Liver (tissue), 9 donors: Measurements from ENCODE around the gene MCF2L2. TPM values are rescaled to one million over a fixed set of nuclear protein-coding genes. Genes with fewer than 3 reads are reported as not detected.

Source experiments
- DNase-seq: peaks from one replicate; pipeline ENCODE4 v3.0.0-alpha.2; 2017; ENCODE audit warnings: low spot score
- H3K27ac ChIP-seq, 2 donors: one replicate each; pipeline ENCODE4 v1.7.0; 2013; ENCODE audit warnings: inconsistent platforms in 2 of 2, low read length in 2 of 2, control low read depth in 1 of 2, low read depth in 1 of 2, mild to moderate bottlenecking in 1 of 2
- H3K27me3 ChIP-seq, 4 donors: one replicate each; pipeline versions ENCODE4 v1.6.1 to v1.7.0; 2013; ENCODE audit warnings: low read length in 3 of 4, inconsistent platforms in 1 of 4, mild to moderate bottlenecking in 1 of 4, moderate library complexity in 1 of 4; ENCODE audit not compliant: control insufficient read depth in 4 of 4, insufficient read depth in 4 of 4
- H3K36me3 ChIP-seq, 4 donors: one replicate each; pipeline versions ENCODE4 v1.6.1 to v1.7.0; 2013; ENCODE audit warnings: low read length in 3 of 4, mild to moderate bottlenecking in 3 of 4, low read depth in 1 of 4, moderate library complexity in 1 of 4; ENCODE audit not compliant: control insufficient read depth in 4 of 4, insufficient read depth in 3 of 4
- H3K4me1 ChIP-seq, 4 donors: one replicate each; pipeline versions ENCODE4 v1.6.1 to v1.7.0; 2013; ENCODE audit warnings: low read length in 3 of 4, mild to moderate bottlenecking in 3 of 4, moderate library complexity in 1 of 4; ENCODE audit not compliant: control insufficient read depth in 4 of 4, insufficient read depth in 4 of 4
- H3K4me3 ChIP-seq, 3 donors: one replicate each; pipeline versions ENCODE4 v1.6.1 to v1.7.0; 2013; ENCODE audit warnings: low read length in 3 of 3, control low read depth in 1 of 3, low read depth in 1 of 3, mild to moderate bottlenecking in 1 of 3
- H3K9ac ChIP-seq, 2 donors: one replicate each; pipeline ENCODE4 v1.7.0; 2013; ENCODE audit warnings: low read length in 2 of 2, mild to moderate bottlenecking in 2 of 2, moderate library complexity in 2 of 2, control low read depth in 1 of 2, low read depth in 1 of 2
- H3K9me3 ChIP-seq, 4 donors: one replicate each; pipeline versions ENCODE4 v1.6.1 to v1.7.0; 2013; ENCODE audit warnings: low read length in 3 of 4; ENCODE audit not compliant: control insufficient read depth in 4 of 4
- ATF3 ChIP-seq: IDR thresholded peaks from 2 replicates; pipeline ENCODE4 v1.6.1; 2016; ENCODE audit warnings: antibody characterized with exemption
- CTCF ChIP-seq: fragments of 150-350 bp; IDR thresholded peaks from 2 replicates; pipeline ENCODE4 v1.5.1; 2017; ENCODE audit warnings: improper control_type of control experiment, low read depth, low read length; ENCODE audit not compliant: missing input control
- FOXA2 ChIP-seq: IDR thresholded peaks from 2 replicates; pipeline ENCODE4 v1.6.1; 2016; ENCODE audit warnings: antibody characterized with exemption
- HNF4A ChIP-seq, 2 donors: conservative IDR thresholded peaks; 2 replicates each; pipeline ENCODE4 v1.6.1; 2016; ENCODE audit warnings: antibody characterized with exemption in 2 of 2, mild to moderate bottlenecking in 2 of 2
- HNF4G ChIP-seq: IDR thresholded peaks from 2 replicates; pipeline ENCODE4 v1.6.1; 2016; ENCODE audit warnings: antibody characterized with exemption
- JUND ChIP-seq, 2 donors: IDR thresholded peaks; 2 replicates each; pipeline ENCODE4 v1.6.1; 2016; ENCODE audit warnings: antibody characterized with exemption in 2 of 2
- MAX ChIP-seq: IDR thresholded peaks from 2 replicates; pipeline ENCODE4 v1.6.1; 2016; ENCODE audit warnings: antibody characterized with exemption
- RAD21 ChIP-seq, 2 donors: IDR thresholded peaks; 2 replicates each; pipeline ENCODE4 v1.6.1; 2016; ENCODE audit warnings: antibody characterized with exemption in 2 of 2, mild to moderate bottlenecking in 2 of 2
- REST ChIP-seq: IDR thresholded peaks from 2 replicates; pipeline ENCODE4 v1.6.1; 2016; ENCODE audit warnings: antibody characterized with exemption, mild to moderate bottlenecking
- RXRA ChIP-seq, 2 donors: IDR thresholded peaks; 2 replicates each; pipeline ENCODE4 v1.6.1; 2017 to 2018; ENCODE audit warnings: antibody characterized with exemption in 2 of 2, mild to moderate bottlenecking in 1 of 2
- SP1 ChIP-seq: IDR thresholded peaks from 2 replicates; pipeline ENCODE4 v1.6.1; 2018; ENCODE audit warnings: antibody characterized with exemption, mild to moderate bottlenecking
- TAF1 ChIP-seq: conservative IDR thresholded peaks from 2 replicates; pipeline ENCODE4 v1.6.1; 2016; ENCODE audit warnings: antibody characterized with exemption, mild to moderate bottlenecking
- WGBS: extraction: QIAGEN DNeasy Blood & Tissue Kit; methylation state at CpG from one replicate; pipeline ENCODE4 v1.1.7; 2013; 5-methylcytosine and 5-hydroxymethylcytosine counted together
- polyA plus RNA-seq, 2 donors: library from polyadenylated mRNA; stranded (reverse) in 1 of 2; unstranded in 1 of 2; fragments of 200-250 nt in 1 of 2; fragments of >200 nt in 1 of 2; fragmentation: Nextera tagmentation in 1 of 2; extraction: Ambion mirVana in 1 of 2; gene quantifications; one replicate each; pipeline versions ENCODE4 v1.2.1 to v1.2.3, GENCODE V29; 2013 to 2015
- total RNA-seq, 2 donors: library from RNA; depleted of rRNA; stranded (reverse); fragments of >200 nt; gene quantifications; one replicate each; pipeline ENCODE4 v1.2.3, GENCODE V29; 2014
- donor health status: healthy.
- donor health status: healthy.
- donor health status: healthy.
- donor health status: healthy.
- donor health status: healthy.

MCF2L2 gene
- total and polyA plus RNA-seq, 4 donors: 0.02 to 0.47 (median 0.17) TPM; not detected in 1

GRCh38 chr3:183331498-183331897 lies 96.9 kb downstream of the MCF2L2 start:
- peaks cover 0 to 3% (median 0%) of the 10 kb centered on the region in 4 donors for H3K4me1 ChIP-seq
- H3K9me3 ChIP-seq: no peaks in the 10 kb centered on the region
- no peak overlapping the region for H3K4me3 ChIP-seq
- WGBS: 70% methylated on average over 3 of the region's 3 CpGs
- H3K27ac ChIP-seq: no peak overlapping the region
- H3K27me3 ChIP-seq: peaks cover 0 to 2% (median 0%) of the 10 kb centered on the region in 4 donors
- TF ChIP-seq JUND (IDR thresholded peaks at IDR 0.05) (no peak), FOXA2 (no peak), TAF1 (no peak), RXRA (IDR thresholded peaks at IDR 0.05) (no peak), HNF4A (conservative IDR thresholded peaks at IDR 0.05) (no peak), CTCF (no peak)
- no peak overlapping the region for H3K9ac ChIP-seq
- no peak for DNase-seq
- no peaks in the 10 kb centered on the region for H3K36me3 ChIP-seq

GRCh38 chr3:183330881-183331280 lies 97.5 kb downstream of the MCF2L2 start:
- no peak for DNase-seq
- H3K9ac ChIP-seq: no peak overlapping the region
- H3K9me3 ChIP-seq: no peaks in the 10 kb centered on the region
- no peak overlapping the region for H3K4me3 ChIP-seq
- TF ChIP-seq JUND (IDR thresholded peaks at IDR 0.05) (no peak), HNF4A (conservative IDR thresholded peaks at IDR 0.05) (no peak), MAX (no peak), SP1 (no peak), ATF3 (no peak), REST (no peak)
- peaks cover 0 to 3% (median 0%) of the 10 kb centered on the region in 4 donors for H3K4me1 ChIP-seq
- WGBS: 86% methylated on average over 3 of the region's 3 CpGs
- no peak overlapping the region for H3K27ac ChIP-seq
- H3K27me3 ChIP-seq: peaks cover 0 to 2% (median 0%) of the 10 kb centered on the region in 4 donors
- no peaks in the 10 kb centered on the region for H3K36me3 ChIP-seq

GRCh38 chr3:183329543-183329942 lies 98.9 kb downstream of the MCF2L2 start:
- no peaks in the 10 kb centered on the region for H3K9me3 ChIP-seq
- H3K4me1 ChIP-seq: peaks cover 0 to 3% (median 0%) of the 10 kb centered on the region in 4 donors
- 80% methylated on average over 1 of the region's 1 CpG for WGBS
- no peak for DNase-seq
- TF ChIP-seq ATF3 (no peak), HNF4A (conservative IDR thresholded peaks at IDR 0.05) (no peak), HNF4G (no peak), RXRA (IDR thresholded peaks at IDR 0.05) (no peak), MAX (no peak), TAF1 (no peak), RAD21 (IDR thresholded peaks at IDR 0.05) (no peak)
- no peak overlapping the region for H3K27ac ChIP-seq
- peaks cover 0 to 2% (median 0%) of the 10 kb centered on the region in 4 donors for H3K27me3 ChIP-seq
- no peak overlapping the region for H3K4me3 ChIP-seq
- H3K36me3 ChIP-seq: no peaks in the 10 kb centered on the region
- H3K9ac ChIP-seq: no peak overlapping the region
